Esophagus squamous epithelium (tissue), 4 donors: ENCODE data around the gene ANKRD6.

Source experiments
- POLR2A ChIP-seq, 4 donors: fragments of 450-650 bp; IDR thresholded peaks; one replicate each; pipeline ENCODE4 v1.6.1; 2017; ENCODE audit warnings: antibody characterized with exemption in 4 of 4, mild to moderate bottlenecking in 4 of 4, moderate library complexity in 3 of 4
- TF ChIP-seq, protein P1 (sequence below), 6 experiments: fragments of 450-650 bp in 4 of 6; fragments of 200-600 bp in 2 of 6; sonication (generic) in 2 of 6; IDR thresholded peaks; one replicate each; pipeline ENCODE4 v1.5.1; 2016 to 2019; ENCODE audit warnings: antibody characterized with exemption in 6 of 6, mild to moderate bottlenecking in 4 of 6, moderate library complexity in 4 of 6

DNA sequence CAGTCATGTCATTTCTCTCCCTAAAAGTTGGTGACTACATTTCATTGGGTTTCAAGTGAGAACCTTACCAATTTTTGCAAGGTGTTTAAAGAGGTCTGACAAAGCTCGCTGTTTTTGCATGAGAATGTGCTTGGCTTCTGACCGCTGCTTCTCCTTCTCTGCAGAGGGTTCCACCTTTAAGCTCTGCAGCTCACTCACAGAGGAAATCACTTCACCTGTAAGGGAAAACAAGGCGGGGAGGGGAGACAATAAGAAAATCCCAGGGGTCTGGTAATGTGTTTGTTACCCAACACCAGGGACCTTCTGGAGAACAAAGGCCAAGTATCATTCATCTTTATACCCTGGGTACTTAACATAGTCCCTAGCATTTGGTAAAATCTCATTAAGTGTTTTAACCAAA lies 245.6 kb downstream of the ANKRD6 start:
- TF ChIP-seq, protein P1, sequence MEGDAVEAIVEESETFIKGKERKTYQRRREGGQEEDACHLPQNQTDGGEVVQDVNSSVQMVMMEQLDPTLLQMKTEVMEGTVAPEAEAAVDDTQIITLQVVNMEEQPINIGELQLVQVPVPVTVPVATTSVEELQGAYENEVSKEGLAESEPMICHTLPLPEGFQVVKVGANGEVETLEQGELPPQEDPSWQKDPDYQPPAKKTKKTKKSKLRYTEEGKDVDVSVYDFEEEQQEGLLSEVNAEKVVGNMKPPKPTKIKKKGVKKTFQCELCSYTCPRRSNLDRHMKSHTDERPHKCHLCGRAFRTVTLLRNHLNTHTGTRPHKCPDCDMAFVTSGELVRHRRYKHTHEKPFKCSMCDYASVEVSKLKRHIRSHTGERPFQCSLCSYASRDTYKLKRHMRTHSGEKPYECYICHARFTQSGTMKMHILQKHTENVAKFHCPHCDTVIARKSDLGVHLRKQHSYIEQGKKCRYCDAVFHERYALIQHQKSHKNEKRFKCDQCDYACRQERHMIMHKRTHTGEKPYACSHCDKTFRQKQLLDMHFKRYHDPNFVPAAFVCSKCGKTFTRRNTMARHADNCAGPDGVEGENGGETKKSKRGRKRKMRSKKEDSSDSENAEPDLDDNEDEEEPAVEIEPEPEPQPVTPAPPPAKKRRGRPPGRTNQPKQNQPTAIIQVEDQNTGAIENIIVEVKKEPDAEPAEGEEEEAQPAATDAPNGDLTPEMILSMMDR (IDR thresholded peaks at IDR 0.05), result no peak
- TF ChIP-seq POLR2A (IDR thresholded peaks at IDR 0.05), result no peak
